Spleen (tissue), 11 donors: ENCODE data around the gene PCCA. TPM values are rescaled to one million over a fixed set of nuclear protein-coding genes. Genes with fewer than 3 reads are reported as not detected.

Experiments used
- DNase-seq: peaks from one replicate; pipeline ENCODE4 v3.0.0-alpha.2; 2020
- H3K27ac ChIP-seq, 8 donors: fragments of 200-600 bp; sonication (generic) in 7 of 8; 1 replicate in 4 of 8; 2 replicates in 4 of 8; pipeline versions ENCODE4 v1.5.0 to v1.8.0; 2016 to 2021; ENCODE audit warnings: inconsistent platforms in 4 of 8, mild to moderate bottlenecking in 4 of 8, moderate library complexity in 1 of 8
- H3K27me3 ChIP-seq, 7 donors: fragments of 200-600 bp; sonication (generic) in 6 of 7; replicated peaks in 1 of 7; 1 replicate in 4 of 7; 2 replicates in 3 of 7; pipeline versions ENCODE4 v1.5.0 to v1.8.0; 2016 to 2021; ENCODE audit warnings: inconsistent platforms in 3 of 7, mild to moderate bottlenecking in 1 of 7
- H3K36me3 ChIP-seq, 6 donors: fragments of 200-600 bp; sonication (generic) in 5 of 6; 1 replicate in 4 of 6; 2 replicates in 2 of 6; pipeline versions ENCODE4 v1.5.0 to v1.8.0; 2016 to 2021; ENCODE audit warnings: inconsistent platforms in 2 of 6
- H3K4me1 ChIP-seq, 6 donors: fragments of 200-600 bp; sonication (generic) in 5 of 6; 1 replicate in 3 of 6; 2 replicates in 3 of 6; pipeline versions ENCODE4 v1.5.0 to v1.8.0; 2016 to 2021; ENCODE audit warnings: inconsistent platforms in 3 of 6
- H3K4me3 ChIP-seq, 8 donors: fragments of 200-600 bp; sonication (generic) in 7 of 8; 1 replicate in 4 of 8; 2 replicates in 4 of 8; pipeline versions ENCODE4 v1.5.0 to v1.8.0; 2016 to 2021; ENCODE audit warnings: inconsistent platforms in 4 of 8, mild to moderate bottlenecking in 4 of 8, moderate library complexity in 2 of 8
- H3K9me3 ChIP-seq, 8 donors: fragments of 200-600 bp; sonication (generic) in 7 of 8; 1 replicate in 4 of 8; 2 replicates in 4 of 8; pipeline versions ENCODE4 v1.5.0 to v1.8.0; 2016 to 2021; ENCODE audit warnings: inconsistent platforms in 4 of 8
- CTCF ChIP-seq, 11 experiments: fragments of 200-600 bp in 7 of 11; fragments of 450-650 bp in 4 of 11; sonication (generic) in 4 of 11; IDR thresholded peaks in 8 of 11; conservative IDR thresholded peaks in 3 of 11; 1 replicate in 7 of 11; 2 replicates in 4 of 11; pipeline versions ENCODE4 v1.4.0 to v1.8.0; 2016 to 2021; ENCODE audit warnings: antibody characterized with exemption in 11 of 11, inconsistent platforms in 4 of 11, mild to moderate bottlenecking in 1 of 11
- POLR2A ChIP-seq, 3 donors: fragments of 450-650 bp; IDR thresholded peaks; one replicate each; pipeline ENCODE4 v1.5.1; 2017; ENCODE audit warnings: antibody characterized with exemption in 3 of 3, mild to moderate bottlenecking in 1 of 3
- POLR2AphosphoS5 ChIP-seq, 3 donors: sonication (generic); formaldehyde crosslinking; IDR thresholded peaks; one replicate each; pipeline ENCODE4 v1.5.1; 2017; ENCODE audit warnings: antibody characterized with exemption in 3 of 3
- WGBS, 5 donors: extraction: QIAGEN DNeasy Blood & Tissue Kit in 3 of 5; methylation state at CpG; one replicate each; pipeline versions ENCODE4 v1.1.5 to v1.1.7; 2013 to 2018; 5-methylcytosine and 5-hydroxymethylcytosine counted together
- intact Hi-C: fragments of 100-400 bp; cut with DNase I; formaldehyde crosslinking; loops from one replicate; pipeline ENCODE4 v1.15.0; 2023; ENCODE audit warnings: low total_unique reads
- polyA plus RNA-seq, 3 donors: library from polyadenylated mRNA; stranded (reverse); fragments of 200-250 nt; gene quantifications; one replicate each; pipeline ENCODE4 v1.2.1, GENCODE V29; 2013
- total RNA-seq, 7 donors: library from RNA; depleted of rRNA in 3 of 7; stranded (reverse); fragments of >200 nt in 3 of 7; fragmentation: NEBNext Ultra II Directional in 4 of 7; extraction: Animal tissue kit (Norgen Biotek cat#: 25700) in 4 of 7; gene quantifications; one replicate each; pipeline versions ENCODE4 v1.1.0 to v1.2.1, GENCODE V29; 2016 to 2021
- donor health status: healthy with polysubstance abuse.
- donor health status: DM: no; HTN: no; CAD: no; lungs with moderate emphysema.
- donor health status: DM: no; HTN: no; CAD: no.
- donor health status: Bipolar disorder and iron deficiency.
- donor health status: healthy.
- donor health status: DM: no; HTN: no; CAD: no.
- donor health status: DM: yes; HTN: yes; CAD: no.

PCCA gene
- total and polyA plus RNA-seq, 10 donors: 9.3 to 54.9 (median 43.9) TPM

GRCh38 chr13:100323937-100324336, 235.0 kb downstream of the PCCA start:
- TF ChIP-seq POLR2AphosphoS5 (IDR thresholded peaks at IDR 0.05): no peak
- no peak for TF ChIP-seq CTCF (IDR thresholded peaks at IDR 0.05 in 8 of 11, conservative IDR thresholded peaks at IDR 0.05 in 3 of 11)
- TF ChIP-seq POLR2A (IDR thresholded peaks at IDR 0.05): no peak
- Histone ChIP-seq H3K36me3 (peaks cover 0 to 40% (median 3%) of the 10 kb centered on the region in 6 donors), H3K27me3 (no peaks in the 10 kb centered on the region), H3K27ac (no peak overlapping the region), H3K4me3 (no peak overlapping the region), H3K9me3 (no peaks in the 10 kb centered on the region), H3K4me1 (no peaks in the 10 kb centered on the region)
- intact Hi-C loops: no loop called here
- WGBS, 5 donors: 81 to 97% (median 88%) methylated on average over 1 of the region's 1 CpG
- no peak for DNase-seq

- H3K27me3 ChIP-seq: no peaks in the 10 kb centered on the region
- H3K9me3 ChIP-seq: peaks cover 0 to 19% (median 5%) of the 10 kb centered on the region in 8 donors
- DNase-seq: no peak
- no peaks in the 10 kb centered on the region for H3K4me1 ChIP-seq
- no peak overlapping the region for H3K4me3 ChIP-seq
- intact Hi-C loops: no loop called here
- TF ChIP-seq POLR2A (IDR thresholded peaks at IDR 0.05): no peak
- TF ChIP-seq CTCF (IDR thresholded peaks at IDR 0.05 in 8 of 11, conservative IDR thresholded peaks at IDR 0.05 in 3 of 11): no peak
- H3K27ac ChIP-seq: no peak overlapping the region
- peaks cover 0 to 52% (median 0%) of the 10 kb centered on the region in 6 donors for H3K36me3 ChIP-seq
These were observed 241.8 kb downstream of the PCCA start for GRCh38 chr13:100330662-100331061.

DNA sequence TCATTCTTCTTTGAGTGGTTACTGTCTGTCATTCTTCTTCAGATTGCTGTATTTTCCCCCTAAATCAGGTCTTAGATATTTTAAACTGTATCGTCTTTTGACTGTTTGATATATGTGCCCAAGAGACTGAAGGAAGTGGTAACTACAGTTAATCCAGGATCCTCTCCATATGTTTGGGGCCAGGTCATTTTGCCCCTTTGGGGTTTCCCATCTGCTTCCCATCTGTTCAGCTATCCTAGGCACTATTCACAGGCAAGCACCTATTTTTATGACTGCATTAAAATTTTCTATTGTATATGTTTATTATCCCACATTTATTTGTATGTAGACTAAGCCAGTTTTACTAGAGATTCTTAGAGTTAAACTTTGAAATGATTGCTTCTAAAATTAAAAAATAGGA, 244.2 kb downstream of the PCCA start:
- Histone ChIP-seq H3K4me1 (no peaks in the 10 kb centered on the region), H3K4me3 (no peak overlapping the region), H3K27ac (no peak overlapping the region), H3K9me3 (peaks cover 0 to 19% (median 5%) of the 10 kb centered on the region in 8 donors), H3K36me3 (peaks cover 0 to 55% (median 0%) of the 10 kb centered on the region in 6 donors), H3K27me3 (no peaks in the 10 kb centered on the region)
- no peak for DNase-seq
- TF ChIP-seq CTCF (IDR thresholded peaks at IDR 0.05 in 8 of 11, conservative IDR thresholded peaks at IDR 0.05 in 3 of 11): no peak
- TF ChIP-seq POLR2A (IDR thresholded peaks at IDR 0.05): no peak
- TF ChIP-seq POLR2AphosphoS5 (IDR thresholded peaks at IDR 0.05): no peak
- WGBS, 5 donors: 94 to 100% (median 98%) methylated on average over 1 of the region's 1 CpG
- intact Hi-C loops: no loop called here

DNA sequence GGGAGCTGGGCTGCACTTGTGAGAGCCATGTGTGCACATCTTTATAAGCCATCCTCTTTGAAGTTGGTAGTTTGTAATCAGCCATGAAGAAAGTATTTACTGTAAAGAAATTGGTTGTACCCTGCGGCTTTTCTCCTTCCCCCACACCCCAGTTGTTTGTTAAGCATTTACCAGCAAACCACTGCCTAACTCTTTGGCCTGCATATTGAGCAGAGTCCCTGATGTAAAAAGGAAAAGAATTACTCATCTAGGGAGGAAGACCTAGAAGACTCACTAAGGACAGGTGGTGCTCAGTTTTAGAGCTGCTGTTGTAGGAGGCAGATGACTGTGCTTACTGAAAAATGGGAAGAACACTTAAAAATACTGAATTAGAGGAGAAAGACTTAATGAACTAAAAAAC, 245.3 kb downstream of the PCCA start:
- TF ChIP-seq CTCF (IDR thresholded peaks at IDR 0.05 in 8 of 11, conservative IDR thresholded peaks at IDR 0.05 in 3 of 11) (no peak), POLR2A (IDR thresholded peaks at IDR 0.05) (no peak), POLR2AphosphoS5 (IDR thresholded peaks at IDR 0.05) (no peak)
- intact Hi-C loops: no loop called here
- Histone ChIP-seq H3K4me3 (no peak overlapping the region), H3K9me3 (peaks cover 0 to 19% (median 5%) of the 10 kb centered on the region in 8 donors), H3K36me3 (peaks cover 0 to 48% (median 0%) of the 10 kb centered on the region in 6 donors), H3K27me3 (no peaks in the 10 kb centered on the region), H3K27ac (no peak overlapping the region), H3K4me1 (no peaks in the 10 kb centered on the region)
- WGBS, 5 donors: 86 to 100% (median 90%) methylated on average over 1 of the region's 1 CpG
- DNase-seq: no peak
